H9 (cell line): ENCODE data around the gene IGF2R. TPM values are rescaled to one million over a fixed set of nuclear protein-coding genes. Genes with fewer than 3 reads are reported as not detected.

Experiments used
- DNase-seq: peaks from one replicate; pipeline ENCODE4 v3.0.0-alpha.2; 2017
- H2AFZ ChIP-seq: one replicate; pipeline ENCODE4 v1.6.1; 2013; ENCODE audit warnings: mild to moderate bottlenecking, low read length, control low read depth, moderate library complexity
- H2AK5ac ChIP-seq: 2 replicates; pipeline ENCODE4 v1.6.1; 2013; ENCODE audit warnings: low read length, control low read depth, mixed read lengths; ENCODE audit not compliant: insufficient read length
- H2BK120ac ChIP-seq: one replicate; pipeline ENCODE4 v1.6.1; 2013; ENCODE audit warnings: low read depth, mild to moderate bottlenecking, low read length, control low read depth, inconsistent platforms; ENCODE audit not compliant: poor library complexity, severe bottlenecking
- H2BK12ac ChIP-seq: 2 replicates; pipeline ENCODE4 v1.6.1; 2013; ENCODE audit warnings: low read length, control low read depth, mixed read lengths, low read depth; ENCODE audit not compliant: insufficient read length
- H2BK15ac ChIP-seq: 2 replicates; pipeline ENCODE4 v1.6.1; 2013; ENCODE audit warnings: low read depth, low read length, control low read depth
- H2BK20ac ChIP-seq: one replicate; pipeline ENCODE4 v1.6.1; 2013; ENCODE audit warnings: low read depth, mild to moderate bottlenecking, low read length, control low read depth, inconsistent platforms; ENCODE audit not compliant: poor library complexity, severe bottlenecking
- H2BK5ac ChIP-seq: 2 replicates; pipeline ENCODE4 v1.6.1; 2013; ENCODE audit warnings: low read length, control low read depth, mixed read lengths; ENCODE audit not compliant: insufficient read length
- H3K14ac ChIP-seq: 2 replicates; pipeline ENCODE4 v1.6.1; 2013; ENCODE audit warnings: low read length, control low read depth; ENCODE audit not compliant: insufficient read depth
- H3K18ac ChIP-seq: 2 replicates; pipeline ENCODE4 v1.6.1; 2013; ENCODE audit warnings: low read depth, mild to moderate bottlenecking, mixed read lengths, low read length, control low read depth; ENCODE audit not compliant: insufficient read length
- H3K23ac ChIP-seq: 2 replicates; pipeline ENCODE4 v1.6.1; 2013; ENCODE audit warnings: low read length, control low read depth, mixed read lengths, low read depth; ENCODE audit not compliant: insufficient read length
- H3K23me2 ChIP-seq: 2 replicates; pipeline ENCODE4 v1.6.1; 2013; ENCODE audit warnings: low read depth, mild to moderate bottlenecking, mixed read lengths, low read length, control low read depth; ENCODE audit not compliant: insufficient read length, poor library complexity, severe bottlenecking
- H3K27ac ChIP-seq: 2 replicates; pipeline ENCODE4 v1.5.1; 2013; ENCODE audit warnings: low read length, control low read depth, mixed read lengths, low read depth; ENCODE audit not compliant: insufficient read length
- H3K27me3 ChIP-seq: 2 replicates; pipeline ENCODE4 v1.6.1; 2013; ENCODE audit warnings: low read length, control low read depth, inconsistent platforms; ENCODE audit not compliant: insufficient read depth
- H3K4ac ChIP-seq: 2 replicates; pipeline ENCODE4 v1.6.1; 2013; ENCODE audit warnings: low read depth, mild to moderate bottlenecking, control low read depth, inconsistent platforms, low read length, moderate library complexity
- H3K4me1 ChIP-seq: 2 replicates; pipeline ENCODE4 v1.6.1; 2013; ENCODE audit warnings: low read length, control low read depth, inconsistent platforms; ENCODE audit not compliant: insufficient read depth
- H3K4me2 ChIP-seq: 2 replicates; pipeline ENCODE4 v1.6.1; 2013; ENCODE audit warnings: low read length, control low read depth, mixed read lengths; ENCODE audit not compliant: insufficient read length, insufficient read depth
- H3K56ac ChIP-seq: 2 replicates; pipeline ENCODE4 v1.6.1; 2013; ENCODE audit warnings: low read depth, mild to moderate bottlenecking, mixed read lengths, low read length, control low read depth; ENCODE audit not compliant: insufficient read length
- H3K79me1 ChIP-seq: 2 replicates; pipeline ENCODE4 v1.6.1; 2013; ENCODE audit warnings: low read depth, mild to moderate bottlenecking, moderate library complexity, low read length, control low read depth, inconsistent platforms; ENCODE audit not compliant: insufficient read depth, poor library complexity, severe bottlenecking
- H3K79me2 ChIP-seq: 2 replicates; pipeline ENCODE4 v1.6.1; 2013; ENCODE audit warnings: low read length, control low read depth, inconsistent platforms; ENCODE audit not compliant: insufficient read depth
- H3K9ac ChIP-seq: 2 replicates; pipeline ENCODE4 v1.6.1; 2013; ENCODE audit warnings: low read length, control low read depth, mixed read lengths; ENCODE audit not compliant: insufficient read length; ENCODE audit errors: extremely low read depth
- H3K9me3 ChIP-seq: one replicate; pipeline ENCODE4 v1.6.1; 2013; ENCODE audit warnings: low read depth, low read length, inconsistent platforms; ENCODE audit not compliant: control insufficient read depth
- H3T11ph ChIP-seq: one replicate; pipeline ENCODE4 v1.6.1; 2013; ENCODE audit warnings: mild to moderate bottlenecking, low read length, control low read depth, inconsistent platforms
- H4K20me1 ChIP-seq: one replicate; pipeline ENCODE4 v1.6.1; 2013; ENCODE audit not compliant: control insufficient read depth, insufficient read length, insufficient read depth
- H4K5ac ChIP-seq: 2 replicates; pipeline ENCODE4 v1.6.1; 2013; ENCODE audit warnings: low read depth, mild to moderate bottlenecking, mixed read lengths, low read length, control low read depth; ENCODE audit not compliant: insufficient read length
- H4K8ac ChIP-seq: replicated peaks from 2 replicates; pipeline ENCODE4 v1.6.1; 2013; ENCODE audit warnings: low read length, control low read depth, mixed read lengths, low read depth; ENCODE audit not compliant: insufficient read length
- H4K91ac ChIP-seq: 2 replicates; pipeline ENCODE4 v1.6.1; 2013; ENCODE audit warnings: low read depth, mild to moderate bottlenecking, moderate library complexity, mixed read lengths, low read length, control low read depth; ENCODE audit not compliant: insufficient read length
- H3K27ac Mint-ChIP-seq, 3 experiments: 2 replicates in 2 of 3; 3 replicates in 1 of 3; pipeline ENCODE4 v1.8.0; 2020 to 2021; ENCODE audit warnings: mixed read lengths in 3 of 3, mild to moderate bottlenecking in 1 of 3, moderate library complexity in 1 of 3
- H3K27me3 Mint-ChIP-seq: 2 replicates; pipeline ENCODE4 v1.8.0; 2021; ENCODE audit warnings: low read depth, mild to moderate bottlenecking, moderate library complexity, mixed read lengths
- H3K36me3 Mint-ChIP-seq, 3 experiments: 2 replicates in 2 of 3; 3 replicates in 1 of 3; pipeline ENCODE4 v1.8.0; 2020 to 2021; ENCODE audit warnings: low read depth in 3 of 3, mixed read lengths in 3 of 3; ENCODE audit not compliant: insufficient read depth in 1 of 3
- H3K4me1 Mint-ChIP-seq, 2 experiments: 2 replicates each; pipeline ENCODE4 v1.8.0; 2020; ENCODE audit warnings: mixed read lengths in 2 of 2
- H3K4me3 Mint-ChIP-seq, 2 experiments: 2 replicates in 1 of 2; 3 replicates in 1 of 2; pipeline ENCODE4 v1.8.0; 2020 to 2021; ENCODE audit warnings: mild to moderate bottlenecking in 2 of 2, mixed read lengths in 2 of 2, moderate library complexity in 1 of 2
- H3K9me3 Mint-ChIP-seq, 2 experiments: 2 replicates in 1 of 2; 3 replicates in 1 of 2; pipeline ENCODE4 v1.8.0; 2020; ENCODE audit warnings: mild to moderate bottlenecking in 2 of 2, mixed read lengths in 2 of 2, moderate library complexity in 1 of 2
- WGBS: extraction: QIAGEN DNeasy Blood & Tissue Kit; methylation state at CpG from one replicate; pipeline ENCODE4 v1.1.7; 2013; ENCODE audit warnings: missing lambda C conversion rate, low lambda C conversion rate, mixed read lengths; ENCODE audit not compliant: insufficient read length; ENCODE audit errors: extremely low coverage; 5-methylcytosine and 5-hydroxymethylcytosine counted together
- total RNA-seq: library from RNA; stranded (reverse); gene quantifications from 2 replicates; pipeline ENCODE4 v1.2.1, GENCODE V29; 2021
- TF ChIP-seq, protein P1 (sequence below): fragments of 200-600 bp; sonication (generic); conservative IDR thresholded peaks from 3 replicates; pipeline ENCODE4 v1.8.0; 2021; ENCODE audit warnings: antibody characterized with exemption, mild to moderate bottlenecking

Gene IGF2R
- total RNA-seq, 1 experiment from 2014 or later: 66.7 TPM

- no peaks in the 10 kb centered on the region for H4K20me1 ChIP-seq
- no peaks in the 10 kb centered on the region for H3K4me1 Mint-ChIP-seq
Observed at GRCh38 chr6:160093061-160093460, 124.2 kb downstream of the IGF2R start.

More at GRCh38 chr6:160093061-160093460, 124.2 kb downstream of the IGF2R start:
- Histone ChIP-seq H3K4ac (no peak overlapping the region), H2AK5ac (no peak overlapping the region), H3K14ac (no peak overlapping the region), H2BK5ac (no peak overlapping the region), H3K27ac (no peak overlapping the region), H3K79me1 (no peaks in the 10 kb centered on the region), H3K23me2 (no peaks in the 10 kb centered on the region), H2BK12ac (no peak overlapping the region), H2AFZ (no peak overlapping the region), H3K4me2 (no peak overlapping the region), H2BK15ac (no peak overlapping the region), H2BK120ac (no peak overlapping the region), H4K8ac (no peak overlapping the region), H4K5ac (no peak overlapping the region), H4K91ac (no peak overlapping the region), H3K23ac (no peak overlapping the region), H3K18ac (no peak overlapping the region), H3T11ph (no peak overlapping the region), H3K27me3 (no peaks in the 10 kb centered on the region), H3K9ac (no peak overlapping the region), H3K4me1 (no peaks in the 10 kb centered on the region), H2BK20ac (no peak overlapping the region), H3K79me2 (no peaks in the 10 kb centered on the region), H3K9me3 (no peaks in the 10 kb centered on the region), H3K56ac (no peak overlapping the region)
- DNase-seq: no peak
- Mint-ChIP-seq H3K36me3 (peaks cover 55 to 85% (median 76%) of the 10 kb centered on the region in 3 experiments; a peak in 6 of 7 replicates), H3K4me3 (no peak overlapping the region), H3K27ac (no peak overlapping the region), H3K27me3 (no peaks in the 10 kb centered on the region), H3K9me3 (no peaks in the 10 kb centered on the region)
- WGBS: no CpG with 5 or more reads among the region's 7 CpGs
- TF ChIP-seq, protein P1, sequence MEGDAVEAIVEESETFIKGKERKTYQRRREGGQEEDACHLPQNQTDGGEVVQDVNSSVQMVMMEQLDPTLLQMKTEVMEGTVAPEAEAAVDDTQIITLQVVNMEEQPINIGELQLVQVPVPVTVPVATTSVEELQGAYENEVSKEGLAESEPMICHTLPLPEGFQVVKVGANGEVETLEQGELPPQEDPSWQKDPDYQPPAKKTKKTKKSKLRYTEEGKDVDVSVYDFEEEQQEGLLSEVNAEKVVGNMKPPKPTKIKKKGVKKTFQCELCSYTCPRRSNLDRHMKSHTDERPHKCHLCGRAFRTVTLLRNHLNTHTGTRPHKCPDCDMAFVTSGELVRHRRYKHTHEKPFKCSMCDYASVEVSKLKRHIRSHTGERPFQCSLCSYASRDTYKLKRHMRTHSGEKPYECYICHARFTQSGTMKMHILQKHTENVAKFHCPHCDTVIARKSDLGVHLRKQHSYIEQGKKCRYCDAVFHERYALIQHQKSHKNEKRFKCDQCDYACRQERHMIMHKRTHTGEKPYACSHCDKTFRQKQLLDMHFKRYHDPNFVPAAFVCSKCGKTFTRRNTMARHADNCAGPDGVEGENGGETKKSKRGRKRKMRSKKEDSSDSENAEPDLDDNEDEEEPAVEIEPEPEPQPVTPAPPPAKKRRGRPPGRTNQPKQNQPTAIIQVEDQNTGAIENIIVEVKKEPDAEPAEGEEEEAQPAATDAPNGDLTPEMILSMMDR: no peak
